ENCODE results near the gene L3MBTL4. TPM values are rescaled to one million over a fixed set of nuclear protein-coding genes. Genes with fewer than 3 reads are reported as not detected.

Gene L3MBTL4
- total and polyA plus RNA-seq, 10 of the 15 experiments (the other 5 are each of a cell fraction or from before 2014, with no cell fraction given), result 1.3 to 8.7 (median 3.8) TPM

GRCh38 chr18:5930789-5931188 lies 483.9 kb downstream of the L3MBTL4 start:
- POLR2A ChIA-PET, result no interaction called here
- Histone ChIP-seq H4K20me1 (ENCODE audit: control insufficient read depth, insufficient read depth) (no peaks in the 10 kb centered on the region), H2AFZ (ENCODE audit: control insufficient read depth, low read depth, low read length) (no peak overlapping the region), H3K4me3 (no peak overlapping the region), H3K27ac (ENCODE audit: control insufficient read depth, insufficient read depth) (no peak overlapping the region), H3K27me3 (replicated peaks in 1 of 2; ENCODE audit: control insufficient read depth in 2 of 2, insufficient read depth in 2 of 2, low read length in 1 of 2) (no peaks in the 10 kb centered on the region; a peak in 1 of 4 replicates), H3K4me1 (ENCODE audit: control insufficient read depth, insufficient read depth, low read length) (no peaks in the 10 kb centered on the region), H3K9me3 (replicated peaks; ENCODE audit: control insufficient read depth, insufficient read depth, low read length) (peaks cover 2% of the 10 kb centered on the region; the same call in 2 of the 3 replicates), H3K79me2 (ENCODE audit: control insufficient read depth, insufficient read depth, low read length) (no peaks in the 10 kb centered on the region), H3K9ac (ENCODE audit: control insufficient read depth, insufficient read depth, low read length) (no peak overlapping the region), H3K4me2 (ENCODE audit: control insufficient read depth, insufficient read depth) (no peak overlapping the region), H3K36me3 (ENCODE audit: control insufficient read depth in 2 of 2, insufficient read depth in 2 of 2, low read length in 1 of 2) (no peaks in the 10 kb centered on the region)
- SMC1A ChIA-PET (ENCODE audit: uncharacterized antibody, unreplicated experiment), result interaction anchor here (0.7 kb wide), 1 partner anchor 79 kb away, joined by 3 read pairs; no protein-coding TSS in a partner anchor
- intact Hi-C loops (cut with micrococcal nuclease; ENCODE audit: unreplicated experiment) (no loop called here), in situ Hi-C loops (cut with MboI) (no loop called here)
- 0% methylated on average over 2 of the region's 2 CpGs for WGBS (ENCODE audit: insufficient coverage, insufficient replicate concordance, low lambda C conversion rate, missing lambda C conversion rate)
- no peak for TF ChIP-seq RAD21 (IDR thresholded peaks at IDR 0.05; ENCODE audit: insufficient read depth, low read depth, low read length)
- no peak for TF ChIP-seq CBX3 (IDR thresholded peaks at IDR 0.05; ENCODE audit: borderline replicate concordance, low read depth)
- TF ChIP-seq BCL11A (IDR thresholded peaks at IDR 0.05; ENCODE audit: low read depth, low read length), result no peak
- TF ChIP-seq CEBPZ (IDR thresholded peaks at IDR 0.05; ENCODE audit: low read depth, low read length), result no peak
- TF ChIP-seq MYB (IDR thresholded peaks at IDR 0.05; ENCODE audit: borderline replicate concordance, low read depth, low read length), result no peak
- TF ChIP-seq MTA2 (IDR thresholded peaks at IDR 0.05; ENCODE audit: low read depth), result no peak
- no peak for TF ChIP-seq CTCF (IDR thresholded peaks at IDR 0.05 in 2 of 3, conservative IDR thresholded peaks at IDR 0.05 in 1 of 3; ENCODE audit: control insufficient read depth in 2 of 3, extremely low read depth in 1 of 3, insufficient read depth in 1 of 3, low read depth in 3 of 3, low read length in 3 of 3)
- TF ChIP-seq NFYA (IDR thresholded peaks at IDR 0.05; ENCODE audit: borderline replicate concordance, low read depth, low read length), result no peak
- TF ChIP-seq BCL3 (IDR thresholded peaks at IDR 0.05; ENCODE audit: borderline replicate concordance, insufficient read depth, low read depth, low read length, poor library complexity, severe bottlenecking), result no peak
- TF ChIP-seq STAT1 (conservative IDR thresholded peaks at IDR 0.05), result no peak
- TF ChIP-seq ESRRA (IDR thresholded peaks at IDR 0.05; ENCODE audit: low read length), result no peak
- TF ChIP-seq ZBED1 (IDR thresholded peaks at IDR 0.05; ENCODE audit: borderline replicate concordance), result no peak
- TF ChIP-seq SREBF1 (IDR thresholded peaks at IDR 0.05; ENCODE audit: low read length), result no peak
- no peak for TF ChIP-seq HDAC2 (IDR thresholded peaks at IDR 0.05)
- DNase-seq (ENCODE audit: low read depth, low spot score) (no peak), FAIRE-seq (no peak), ATAC-seq (no peak)
- RAD21 ChIA-PET (ENCODE audit: unreplicated experiment), result no interaction called here
- no TSS peak for BruUV-seq (replicated peaks)
- CTCF ChIA-PET, result no interaction called here
